C4-2B (cell line): ENCODE measurements around the gene GSAP.

Experiments used
- ZFX ChIP-seq: fragments of 450-650 bp; IDR thresholded peaks from 2 replicates; pipeline ENCODE4 v1.6.1; 2017
- TF ChIP-seq, protein P1 (sequence below): fragments of 450-650 bp; conservative IDR thresholded peaks from 2 replicates; pipeline ENCODE4 v1.5.1; 2017; ENCODE audit warnings: mild to moderate bottlenecking

DNA sequence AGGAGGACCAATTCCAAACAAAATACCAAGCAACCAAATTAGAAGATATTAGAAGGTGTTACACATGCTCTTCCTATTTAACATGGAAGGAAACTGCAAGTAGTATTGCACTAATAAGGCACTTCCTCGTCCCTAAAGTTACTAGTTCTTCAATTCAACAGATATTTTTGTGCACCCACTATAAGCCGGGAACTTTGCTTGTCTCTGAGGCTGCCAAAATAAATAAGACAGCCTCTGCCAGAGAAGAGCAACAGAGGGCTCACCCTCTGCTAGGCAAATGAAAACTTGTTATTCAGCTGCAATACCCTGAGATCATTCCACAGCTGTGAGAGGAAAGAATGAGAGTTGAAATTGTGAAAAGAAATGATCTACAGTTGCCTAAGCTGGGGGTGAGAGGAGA lies 37.4 kb upstream of the GSAP start:
- TF ChIP-seq, protein P1, sequence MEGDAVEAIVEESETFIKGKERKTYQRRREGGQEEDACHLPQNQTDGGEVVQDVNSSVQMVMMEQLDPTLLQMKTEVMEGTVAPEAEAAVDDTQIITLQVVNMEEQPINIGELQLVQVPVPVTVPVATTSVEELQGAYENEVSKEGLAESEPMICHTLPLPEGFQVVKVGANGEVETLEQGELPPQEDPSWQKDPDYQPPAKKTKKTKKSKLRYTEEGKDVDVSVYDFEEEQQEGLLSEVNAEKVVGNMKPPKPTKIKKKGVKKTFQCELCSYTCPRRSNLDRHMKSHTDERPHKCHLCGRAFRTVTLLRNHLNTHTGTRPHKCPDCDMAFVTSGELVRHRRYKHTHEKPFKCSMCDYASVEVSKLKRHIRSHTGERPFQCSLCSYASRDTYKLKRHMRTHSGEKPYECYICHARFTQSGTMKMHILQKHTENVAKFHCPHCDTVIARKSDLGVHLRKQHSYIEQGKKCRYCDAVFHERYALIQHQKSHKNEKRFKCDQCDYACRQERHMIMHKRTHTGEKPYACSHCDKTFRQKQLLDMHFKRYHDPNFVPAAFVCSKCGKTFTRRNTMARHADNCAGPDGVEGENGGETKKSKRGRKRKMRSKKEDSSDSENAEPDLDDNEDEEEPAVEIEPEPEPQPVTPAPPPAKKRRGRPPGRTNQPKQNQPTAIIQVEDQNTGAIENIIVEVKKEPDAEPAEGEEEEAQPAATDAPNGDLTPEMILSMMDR: no peak
- TF ChIP-seq ZFX: no peak
